HEK293 (cell line): Measurements from ENCODE around the gene CWH43.

Experiments
- CTCF ChIP-seq: fragments of 450-650 bp; formaldehyde crosslinking; IDR thresholded peaks from 2 replicates; pipeline ENCODE4 v1.5.1; 2016; ENCODE audit warnings: missing biosample characterization, missing genetic modification characterization
- YY1 ChIP-seq: fragments of 450-650 bp; formaldehyde crosslinking; IDR thresholded peaks from 2 replicates; pipeline ENCODE4 v1.5.1; 2018; ENCODE audit warnings: missing biosample characterization, missing genetic modification characterization
- ZNF274 ChIP-seq, 2 experiments: fragments of 200-500 bp in 1 of 2; fragments of 450-650 bp in 1 of 2; sonication (Bioruptor generic) in 1 of 2; formaldehyde crosslinking in 1 of 2; IDR thresholded peaks; 2 replicates each; pipeline versions ENCODE4 v1.5.1 to v1.6.1; 2014 to 2016; ENCODE audit warnings: borderline replicate concordance in 1 of 2, inconsistent platforms in 1 of 2, low read length in 1 of 2, missing biosample characterization in 1 of 2, missing genetic modification characterization in 1 of 2
- ZNF324 ChIP-seq: fragments of 450-650 bp; formaldehyde crosslinking; IDR thresholded peaks from 2 replicates; pipeline ENCODE4 v1.5.1; 2016; ENCODE audit warnings: missing biosample characterization, missing genetic modification characterization
- ZNF747 ChIP-seq: fragments of 450-650 bp; formaldehyde crosslinking; IDR thresholded peaks from 2 replicates; pipeline ENCODE4 v1.5.1; 2016; ENCODE audit warnings: missing biosample characterization, missing genetic modification characterization

DNA sequence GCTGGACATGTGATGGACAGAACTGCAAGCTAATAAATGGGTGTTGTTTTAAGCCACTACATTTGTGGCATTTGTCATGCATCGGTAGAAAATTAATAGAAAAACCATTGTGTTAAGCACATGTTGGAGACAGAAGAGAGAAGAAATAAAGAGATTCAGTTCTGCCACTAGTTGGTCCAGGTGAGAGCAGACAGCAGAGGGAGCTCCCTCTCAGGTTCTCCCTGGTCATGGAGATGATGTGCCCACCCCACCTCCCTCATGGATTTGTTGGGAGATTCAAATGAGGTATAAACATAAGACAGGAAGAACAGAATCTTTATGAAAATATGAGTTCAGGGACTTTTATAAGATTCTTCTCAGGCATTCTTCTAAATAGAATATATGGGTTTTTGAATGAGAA is 42.7 kb upstream of the CWH43 start:
- TF ChIP-seq CTCF (tag by site-specific recombination) (no peak), ZNF747 (tag by site-specific recombination) (no peak), ZNF324 (tag by site-specific recombination) (no peak), ZNF274 (IDR thresholded peaks at IDR 0.05; ENCODE audit: low read length) (no peak), ZNF274 (tag by site-specific recombination; IDR thresholded peaks at IDR 0.05; ENCODE audit: borderline replicate concordance) (no peak), YY1 (tag by site-specific recombination) (no peak)
